GM19467 (cell line): Measurements from ENCODE around the gene GDI1.

Experiments
- ATAC-seq: cut with Tn5 transposase; IDR thresholded peaks from one replicate; pipeline ENCODE4 v1.9.1; 2021; ENCODE audit warnings: mild to moderate bottlenecking, moderate library complexity; ENCODE audit not compliant: unreplicated experiment

Gene GDI1

GRCh38 chrX:154436374-154436982 is 476 bp upstream of the GDI1 start:
- no peak for ATAC-seq

DNA sequence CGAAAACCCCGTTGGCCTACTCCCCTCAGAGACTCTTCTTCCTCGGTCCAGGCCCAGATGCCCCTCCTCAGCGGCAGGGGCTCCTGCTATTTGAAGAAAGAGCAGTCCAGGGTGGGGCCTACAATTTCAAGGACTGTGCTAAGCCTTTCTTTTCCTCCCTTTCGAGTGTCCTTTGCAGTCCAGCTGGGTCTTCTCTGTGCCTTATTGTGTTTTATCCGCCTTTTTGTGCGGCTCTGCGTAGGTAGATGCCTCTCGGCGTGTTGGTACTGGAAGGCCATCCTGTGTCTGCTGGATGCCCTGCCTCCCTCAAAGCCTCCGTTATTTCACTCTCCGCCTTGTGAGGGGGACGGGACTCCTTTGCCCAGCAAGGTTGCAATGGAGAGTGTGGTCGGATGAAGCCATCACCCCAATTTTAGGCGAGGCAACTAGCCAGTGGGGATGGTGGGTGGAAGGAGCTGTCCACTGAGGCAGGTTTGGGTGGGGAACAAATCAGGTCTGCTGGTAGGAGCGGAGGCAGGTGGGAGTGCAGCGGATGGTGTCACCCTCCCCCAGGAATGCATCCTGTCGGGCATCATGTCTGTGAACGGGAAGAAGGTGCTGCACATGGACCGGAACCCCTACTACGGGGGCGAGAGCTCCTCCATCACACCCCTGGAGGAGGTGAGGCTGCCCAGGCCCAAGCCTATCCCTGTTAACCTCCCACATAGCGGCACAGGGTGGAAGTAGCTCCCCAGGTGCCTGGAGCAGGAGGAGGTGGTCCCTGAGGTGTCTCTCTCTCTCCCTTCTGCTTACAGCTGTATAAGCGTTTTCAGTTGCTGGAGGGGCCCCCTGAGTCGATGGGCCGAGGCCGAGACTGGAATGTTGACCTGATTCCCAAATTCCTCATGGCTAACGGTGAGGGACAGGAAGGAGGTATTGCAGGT is 1.3 kb downstream of the GDI1 start:
- no peak for ATAC-seq

DNA sequence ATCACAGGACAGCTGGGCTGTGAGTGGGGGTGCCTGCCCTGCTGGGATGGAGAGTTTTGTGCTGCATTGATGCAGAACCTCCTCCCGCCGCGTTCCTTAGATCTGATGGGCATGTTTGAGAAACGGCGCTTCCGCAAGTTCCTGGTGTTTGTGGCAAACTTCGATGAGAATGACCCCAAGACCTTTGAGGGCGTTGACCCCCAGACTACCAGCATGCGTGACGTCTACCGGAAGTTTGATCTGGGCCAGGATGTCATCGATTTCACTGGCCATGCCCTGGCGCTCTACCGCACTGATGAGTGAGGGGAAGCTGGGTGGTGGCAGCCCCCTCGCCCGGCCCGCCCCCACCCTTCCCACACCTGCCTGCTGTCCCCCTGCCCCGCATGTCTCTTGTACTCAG is 2.9 kb downstream of the GDI1 start:
- ATAC-seq: no peak

DNA sequence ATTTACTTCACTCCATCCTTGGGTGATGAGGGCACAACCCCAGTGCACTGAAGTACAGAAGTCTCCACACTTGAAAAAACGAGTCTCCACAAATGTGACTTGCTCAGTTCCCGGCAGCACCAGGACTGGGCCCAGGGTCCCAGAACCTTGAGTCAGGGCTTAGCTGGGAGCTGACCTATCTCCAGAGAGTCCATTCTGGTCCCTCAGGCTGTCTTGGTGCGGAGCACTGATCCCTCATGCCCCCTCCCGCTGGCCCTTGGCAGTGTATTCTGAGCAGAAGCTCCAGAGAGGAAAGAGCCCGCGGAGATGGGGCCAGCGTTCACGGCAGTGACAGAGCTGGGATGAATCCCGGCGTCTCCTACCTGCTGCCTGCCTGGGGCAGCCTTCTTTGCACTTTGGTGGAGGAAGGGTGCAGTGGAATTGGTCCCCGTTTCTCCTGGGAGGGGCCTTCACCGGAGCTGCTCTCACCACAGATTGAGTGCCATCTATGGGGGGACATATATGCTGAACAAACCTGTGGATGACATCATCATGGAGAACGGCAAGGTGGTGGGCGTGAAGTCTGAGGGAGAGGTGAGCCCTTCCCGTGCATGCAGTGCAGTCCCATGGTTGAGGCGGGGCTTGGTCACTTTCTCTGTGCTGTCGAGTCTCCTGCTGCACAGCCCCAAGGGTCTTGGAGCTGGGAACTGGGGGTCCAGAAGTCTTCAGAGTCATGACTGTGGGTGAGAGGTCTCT is 3.8 kb downstream of the GDI1 start:
- no peak for ATAC-seq

DNA sequence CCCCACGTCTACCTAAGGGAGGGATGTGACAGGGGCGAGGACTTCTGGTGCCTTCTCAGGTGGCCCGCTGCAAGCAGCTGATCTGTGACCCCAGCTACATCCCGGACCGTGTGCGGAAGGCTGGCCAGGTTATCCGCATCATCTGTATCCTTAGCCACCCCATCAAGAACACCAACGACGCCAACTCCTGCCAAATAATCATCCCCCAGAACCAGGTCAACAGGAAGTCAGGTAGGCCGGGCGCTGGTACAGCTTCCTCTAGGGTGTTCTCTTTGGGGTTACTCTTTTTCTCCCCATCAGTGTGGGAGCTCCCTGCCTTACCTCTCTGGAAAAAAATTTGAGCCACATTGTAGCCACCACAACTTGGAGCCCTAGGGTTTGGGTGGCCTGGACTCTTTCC is 4.6 kb downstream of the GDI1 start:
- ATAC-seq: no peak

GRCh38 chrX:154441984-154442707 is 5.2 kb downstream of the GDI1 start:
- no peak for ATAC-seq

GRCh38 chrX:154443479-154443910 is 6.5 kb downstream of the GDI1 start:
- ATAC-seq: no peak

GRCh38 chrX:154443992-154444754 is 7.2 kb downstream of the GDI1 start, which contains the start of gene FAM50A:
Gene FAM50A, plus strand, starts transcription at chrX:154444141. Its CDS starts 95 bp downstream, at chrX:154444236.
- peak; percentile 50 for ATAC-seq

- no peak for ATAC-seq
Measured at GRCh38 chrX:154444755-154445246, 7.8 kb downstream of the GDI1 start.

DNA sequence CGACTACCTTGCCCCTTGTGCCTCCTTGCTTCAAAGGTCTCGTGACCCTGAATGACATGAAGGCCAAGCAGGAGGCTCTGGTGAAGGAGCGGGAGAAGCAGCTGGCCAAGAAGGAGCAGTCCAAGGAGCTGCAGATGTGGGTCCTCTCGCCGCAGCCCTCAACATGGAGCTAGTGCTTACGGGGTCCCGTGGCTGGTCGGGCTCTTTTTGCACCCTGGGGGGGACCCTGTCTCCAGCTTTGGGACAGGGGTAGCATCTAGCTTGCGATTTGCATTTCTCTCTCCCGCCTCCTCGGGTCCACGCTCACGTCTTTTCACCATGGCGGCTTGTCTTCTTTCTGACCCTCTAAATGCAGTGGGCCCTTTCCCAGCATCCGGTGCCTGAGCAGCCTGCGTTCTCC is 8.8 kb downstream of the GDI1 start:
- ATAC-seq: no peak

GRCh38 chrX:154446430-154446829 is 9.5 kb downstream of the GDI1 start:
- no peak for ATAC-seq

DNA sequence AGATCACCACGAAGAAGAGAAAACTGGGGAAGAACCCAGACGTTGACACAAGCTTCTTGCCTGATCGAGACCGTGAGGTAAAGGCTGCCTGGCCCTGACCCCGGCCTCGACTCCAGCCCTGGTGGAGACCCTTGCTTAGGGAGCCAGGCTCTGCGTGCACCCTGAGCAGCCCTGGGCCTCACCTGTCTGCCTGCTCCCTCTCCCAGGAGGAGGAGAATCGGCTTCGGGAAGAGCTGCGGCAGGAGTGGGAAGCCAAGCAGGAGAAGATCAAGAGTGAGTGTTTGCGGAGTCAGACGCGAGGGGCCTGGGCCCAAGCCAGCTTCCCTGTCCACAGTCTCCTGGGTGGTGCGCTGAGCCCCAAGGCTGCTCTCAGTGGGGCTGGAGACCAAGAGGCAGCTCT is 11.5 kb downstream of the GDI1 start:
- ATAC-seq: no peak

DNA sequence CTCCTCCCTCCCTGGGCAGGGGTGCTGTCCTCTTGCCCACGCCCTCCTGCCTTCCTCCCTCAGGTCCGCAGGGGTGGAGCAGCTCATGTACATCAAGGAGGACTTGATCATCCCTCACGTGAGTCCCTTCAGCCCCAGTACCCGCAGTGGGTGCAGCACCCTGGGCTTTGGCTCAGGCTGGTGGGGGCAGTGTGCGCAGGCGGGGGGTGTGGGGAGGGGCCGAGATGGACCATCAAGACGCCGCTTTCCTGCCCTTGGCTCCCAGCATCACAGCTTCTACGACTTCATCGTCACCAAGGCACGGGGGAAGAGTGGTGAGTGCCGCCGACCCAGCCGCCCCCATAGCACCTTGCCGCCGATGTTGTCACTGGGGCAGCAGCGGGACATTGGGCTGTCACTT is 12.7 kb downstream of the GDI1 start:
- ATAC-seq: no peak

DNA sequence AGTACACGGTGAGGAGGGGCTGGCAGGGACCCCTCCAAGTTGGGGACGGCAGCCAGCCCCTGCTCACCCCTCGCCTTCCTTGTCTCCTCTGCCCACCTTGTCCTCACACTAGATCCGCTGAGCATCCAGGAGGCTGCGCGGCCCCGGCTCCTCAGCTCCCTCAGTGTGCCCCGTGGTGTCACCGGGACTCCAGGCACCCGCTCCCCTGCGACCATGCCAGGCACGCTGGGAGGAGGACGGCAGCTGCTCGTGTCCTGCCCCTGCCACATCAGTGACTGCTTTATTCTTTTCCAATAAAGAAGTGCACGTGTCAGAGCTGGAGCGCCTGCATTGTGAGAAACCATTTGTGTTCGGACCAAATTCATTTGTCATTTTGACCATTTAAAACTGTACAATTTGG is 13.4 kb downstream of the GDI1 start:
- ATAC-seq: no peak

GRCh38 chrX:154452823-154453222 is 15.9 kb downstream of the GDI1 start:
- no peak for ATAC-seq

GRCh38 chrX:154457491-154458115 is 20.6 kb downstream of the GDI1 start:
- peak; percentile 48 for ATAC-seq

DNA sequence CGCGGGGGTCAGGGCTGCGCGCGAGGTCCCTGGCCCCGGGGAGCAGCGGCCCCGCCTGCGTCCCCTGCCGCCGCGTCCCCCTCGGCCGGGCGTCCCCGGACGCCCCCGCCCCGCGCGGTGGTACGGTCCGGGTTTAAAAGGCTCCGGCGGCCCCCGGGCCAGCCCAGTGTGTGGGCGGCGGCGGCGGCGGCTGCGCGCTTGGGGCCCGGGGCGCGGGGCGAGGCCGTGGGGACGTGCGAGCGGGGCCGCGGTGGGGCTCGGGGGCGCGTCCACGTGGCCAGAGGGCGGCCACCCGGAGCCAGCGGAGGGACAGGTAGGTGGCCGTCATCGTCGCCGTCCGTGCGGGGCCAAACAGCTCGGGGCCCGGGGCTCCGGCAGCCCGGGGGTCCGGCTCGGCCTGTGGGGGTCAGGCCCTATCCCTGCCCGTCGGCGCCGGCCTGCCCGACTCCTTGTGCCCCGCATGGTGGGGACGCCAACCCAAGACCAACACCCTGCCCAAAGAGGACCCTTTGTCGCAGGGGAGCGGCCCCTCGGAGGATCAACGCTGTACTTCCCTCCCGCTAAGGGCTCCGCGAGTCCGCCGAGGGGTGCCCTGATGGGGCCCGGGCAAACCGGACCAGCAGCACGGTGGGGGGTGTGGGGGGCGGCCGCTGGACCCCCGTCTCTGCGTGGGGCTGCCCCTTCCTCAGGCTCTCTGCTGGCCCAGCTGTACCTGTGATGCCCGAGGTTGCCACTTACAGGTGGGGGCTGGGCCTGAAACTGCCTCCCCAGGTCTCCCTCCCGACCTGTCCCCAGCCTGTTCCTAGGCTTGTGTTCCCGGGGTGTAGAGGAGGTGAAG is 21.4 kb downstream of the GDI1 start, which contains the start of gene PLXNA3:
TSS of gene PLXNA3 (plus strand) at position 166 of the 838 bp plus-strand sequence. CDS start 1,903 bp downstream, outside the sequence.
- peak; percentile 60 for ATAC-seq
